Panc1 (cell line): Measurements from ENCODE around the gene APOLD1. TPM values are rescaled to one million over a fixed set of nuclear protein-coding genes. Genes with fewer than 3 reads are reported as not detected.

Experiments
- ATAC-seq: fragments of 200-7000 bp; cut with Tn5 transposase; 2 replicates; pipeline ENCODE4 v1.9.1; 2020; ENCODE audit warnings: mild to moderate bottlenecking, moderate library complexity
- BruUV-seq: library from RNA; stranded (reverse); fragments of 400-500 nt; replicated peaks from 2 replicates; lab custom pipeline; 2021; lab: Mats Ljungman, UMichigan
- CTCF ChIA-PET: fragments of 300-600 bp; sonication (Branson Sonifier 250); formaldehyde crosslinking; loops from one replicate; lab custom pipeline; 2022; ENCODE audit warnings: antibody characterized with exemption; lab: Charles Lee
- POLR2A ChIA-PET: fragments of 300-600 bp; sonication (Branson Sonifier 250); formaldehyde crosslinking; loops from one replicate; lab custom pipeline; 2022; ENCODE audit warnings: antibody characterized with exemption; lab: Charles Lee
- DNase-seq: peaks from one replicate; pipeline ENCODE4 v3.0.0-alpha.2; 2010; ENCODE audit warnings: low read depth, low spot score
- H3K27ac ChIP-seq: 2 replicates; pipeline ENCODE4 v1.5.1; 2011; ENCODE audit warnings: mild to moderate bottlenecking, low read length, inconsistent platforms
- H3K27me3 ChIP-seq: fragments of 200-500 bp; sonication (Bioruptor generic); 2 replicates; pipeline ENCODE4 v1.6.0; 2014; ENCODE audit warnings: low read length, inconsistent platforms; ENCODE audit not compliant: control insufficient read depth, insufficient read depth
- H3K36me3 ChIP-seq: fragments of 200-500 bp; sonication (Bioruptor generic); 2 replicates; pipeline ENCODE4 v1.5.1; 2014; ENCODE audit warnings: inconsistent platforms, mild to moderate bottlenecking, low read length, moderate library complexity; ENCODE audit not compliant: control insufficient read depth, insufficient read depth
- H3K4me1 ChIP-seq: 2 replicates; pipeline ENCODE4 v1.5.1; 2011; ENCODE audit warnings: inconsistent platforms, mild to moderate bottlenecking, low read length, moderate library complexity; ENCODE audit not compliant: control insufficient read depth, insufficient read depth
- H3K4me3 ChIP-seq, 2 experiments: 2 replicates each; pipeline ENCODE4 v1.5.1; 2011 to 2012; ENCODE audit warnings: low read depth in 2 of 2, low read length in 2 of 2, mild to moderate bottlenecking in 2 of 2, inconsistent platforms in 1 of 2, moderate library complexity in 1 of 2
- H3K9me3 ChIP-seq: fragments of 200-500 bp; sonication (Bioruptor generic); 2 replicates; pipeline ENCODE4 v1.5.1; 2014; ENCODE audit warnings: low read depth, mild to moderate bottlenecking, inconsistent platforms, low read length, moderate library complexity; ENCODE audit not compliant: control insufficient read depth, insufficient read depth
- CTCF ChIP-seq: fragments of 450-650 bp; IDR thresholded peaks from 2 replicates; pipeline ENCODE4 v1.5.1; 2017; ENCODE audit warnings: mild to moderate bottlenecking
- POLR2AphosphoS5 ChIP-seq: IDR thresholded peaks from 2 replicates; pipeline ENCODE4 v1.6.1; 2012; ENCODE audit warnings: mild to moderate bottlenecking, low read depth, low read length, moderate library complexity
- REST ChIP-seq, 2 experiments: IDR thresholded peaks; 2 replicates each; pipeline ENCODE4 v1.6.1; 2011 to 2012; ENCODE audit warnings: low read depth in 2 of 2, control low read depth in 1 of 2, low read length in 1 of 2, mild to moderate bottlenecking in 1 of 2, moderate library complexity in 1 of 2; ENCODE audit not compliant: insufficient read depth in 1 of 2
- SIN3A ChIP-seq: IDR thresholded peaks from 2 replicates; pipeline ENCODE4 v1.6.1; 2012; ENCODE audit warnings: low read depth, mild to moderate bottlenecking, low read length, moderate library complexity, borderline replicate concordance; ENCODE audit not compliant: insufficient read depth
- TCF7L2 ChIP-seq: IDR thresholded peaks from 2 replicates; pipeline ENCODE4 v1.6.1; 2011; ENCODE audit warnings: mild to moderate bottlenecking, low read depth, low read length, inconsistent platforms
- in situ Hi-C: cut with HindIII; loops from 2 replicates; pipeline ENCODE4 v1.10.0; 2016; ENCODE audit warnings: low sequenced_read_pairs, low pct_unique_long_range_greater_than_20kb
- intact Hi-C: fragments of 100-400 bp; cut with micrococcal nuclease; formaldehyde crosslinking; loops from one replicate; pipeline ENCODE4 v1.10.0; 2022; ENCODE audit not compliant: unreplicated experiment
- total RNA-seq: library from RNA; stranded (reverse); gene quantifications from one replicate; pipeline ENCODE4 v1.2.1, GENCODE V29; 2021; ENCODE audit not compliant: unreplicated experiment

APOLD1 gene
- total RNA-seq, 1 experiment from 2014 or later: 4.1 TPM

GRCh38 chr12:12791756-12792369 lies 6.4 kb downstream of the APOLD1 start:
- Histone ChIP-seq H3K36me3 (no peaks in the 10 kb centered on the region), H3K27ac (peak overlapping the region; percentile 88), H3K9me3 (no peaks in the 10 kb centered on the region), H3K4me1 (peaks cover 60% of the 10 kb centered on the region), H3K4me3 (peak overlapping the region; percentile 7 to 45; a peak in 3 of 4 replicates), H3K27me3 (no peaks in the 10 kb centered on the region)
- peak; percentile 67 for ATAC-seq
- no TSS peak for BruUV-seq
- no peak for TF ChIP-seq POLR2AphosphoS5
- no peak for TF ChIP-seq CTCF
- TF ChIP-seq SIN3A: no peak
- no peak for TF ChIP-seq REST (IDR thresholded peaks at IDR 0.05; ENCODE audit: insufficient read depth in 1 of 2, low read depth in 2 of 2, low read length in 1 of 2)
- TF ChIP-seq TCF7L2: no peak
- intact Hi-C loops (no loop called here), in situ Hi-C loops (no loop called here)
- ChIA-PET CTCF (no interaction called here), POLR2A (interaction anchor here (1.3 kb wide), 1 partner anchor 12 kb away, joined by 4 read pairs; no protein-coding TSS in a partner anchor)
- DNase-seq: no peak

- Histone ChIP-seq H3K4me3 (no peak overlapping the region), H3K36me3 (no peaks in the 10 kb centered on the region), H3K27me3 (no peaks in the 10 kb centered on the region), H3K9me3 (no peaks in the 10 kb centered on the region), H3K27ac (peak overlapping the region; percentile 88), H3K4me1 (peaks cover 56% of the 10 kb centered on the region)
- ChIA-PET POLR2A (interaction anchor here (0.7 to 1.3 kb wide), 3 partner anchors 11 to 306 kb away, joined by 3 to 4 read pairs (median 3); no protein-coding TSS in a partner anchor), CTCF (interaction anchor here (0.6 kb wide), 1 partner anchor 123 kb away, joined by 5 read pairs; no protein-coding TSS in a partner anchor)
- intact Hi-C loops: no loop called here
- DNase-seq (no peak), ATAC-seq (no peak)
- TF ChIP-seq POLR2AphosphoS5: no peak
- TF ChIP-seq SIN3A: no peak
- BruUV-seq: no TSS peak
- in situ Hi-C loops: no loop called here
These were observed 7.0 kb downstream of the APOLD1 start for GRCh38 chr12:12792421-12792820.

GRCh38 chr12:12794686-12795085 lies 9.2 kb downstream of the APOLD1 start:
- ATAC-seq: no peak
- no peaks in the 10 kb centered on the region for H3K36me3 ChIP-seq
- no peak for DNase-seq
- intact Hi-C loops: no loop called here
- H3K27me3 ChIP-seq: no peaks in the 10 kb centered on the region
- TF ChIP-seq REST (IDR thresholded peaks at IDR 0.05; ENCODE audit: insufficient read depth in 1 of 2, low read depth in 2 of 2, low read length in 1 of 2) (no peak), SIN3A (no peak), POLR2AphosphoS5 (no peak), TCF7L2 (no peak), CTCF (no peak)
- peak overlapping the region; percentile 48; the same call in 1 of the 2 replicates for H3K27ac ChIP-seq
- BruUV-seq: no TSS peak
- H3K4me1 ChIP-seq: peaks cover 35% of the 10 kb centered on the region
- H3K4me3 ChIP-seq: no peak overlapping the region
- CTCF ChIA-PET: no interaction called here
- POLR2A ChIA-PET: no interaction called here
- in situ Hi-C loops: no loop called here
- no peaks in the 10 kb centered on the region for H3K9me3 ChIP-seq
